Measurements from ENCODE around the gene LSAMP.

The LSAMP gene

DNA sequence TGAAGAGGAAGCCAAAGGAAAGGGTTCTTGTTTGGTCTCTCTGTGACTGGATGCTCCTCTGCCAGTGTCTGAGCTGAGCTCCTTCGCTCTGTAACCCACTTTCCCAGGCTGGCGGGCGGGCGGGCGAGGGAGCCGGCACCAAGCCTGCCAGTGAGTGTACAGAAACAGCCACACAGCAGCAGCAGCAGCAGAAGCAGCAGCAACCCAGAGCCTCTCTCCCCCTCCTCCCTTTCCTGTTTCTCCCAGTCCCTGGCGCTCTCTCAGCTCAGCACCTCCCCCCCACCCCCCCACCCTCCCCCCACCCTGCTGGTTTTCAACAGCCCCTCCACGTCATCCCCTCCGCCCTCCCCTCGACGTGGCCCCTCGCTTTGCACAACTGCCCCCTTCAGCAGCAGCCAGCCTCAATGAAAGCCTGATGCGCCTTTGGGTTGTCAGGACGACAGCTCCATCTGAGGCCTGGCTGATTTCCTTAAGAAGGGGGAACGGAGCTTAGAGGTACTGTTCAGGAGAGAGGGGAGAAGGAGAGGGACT, at the start of gene LSAMP:
Gene LSAMP, minus strand, starts transcription at position 177 of the 531 bp plus-strand sequence.
- ChIA-PET CTCF (no interaction called here), POLR2A (no interaction called here)
- no peak for DNase-seq (ENCODE audit: low read depth, low spot score)
- TF ChIP-seq, protein P1, sequence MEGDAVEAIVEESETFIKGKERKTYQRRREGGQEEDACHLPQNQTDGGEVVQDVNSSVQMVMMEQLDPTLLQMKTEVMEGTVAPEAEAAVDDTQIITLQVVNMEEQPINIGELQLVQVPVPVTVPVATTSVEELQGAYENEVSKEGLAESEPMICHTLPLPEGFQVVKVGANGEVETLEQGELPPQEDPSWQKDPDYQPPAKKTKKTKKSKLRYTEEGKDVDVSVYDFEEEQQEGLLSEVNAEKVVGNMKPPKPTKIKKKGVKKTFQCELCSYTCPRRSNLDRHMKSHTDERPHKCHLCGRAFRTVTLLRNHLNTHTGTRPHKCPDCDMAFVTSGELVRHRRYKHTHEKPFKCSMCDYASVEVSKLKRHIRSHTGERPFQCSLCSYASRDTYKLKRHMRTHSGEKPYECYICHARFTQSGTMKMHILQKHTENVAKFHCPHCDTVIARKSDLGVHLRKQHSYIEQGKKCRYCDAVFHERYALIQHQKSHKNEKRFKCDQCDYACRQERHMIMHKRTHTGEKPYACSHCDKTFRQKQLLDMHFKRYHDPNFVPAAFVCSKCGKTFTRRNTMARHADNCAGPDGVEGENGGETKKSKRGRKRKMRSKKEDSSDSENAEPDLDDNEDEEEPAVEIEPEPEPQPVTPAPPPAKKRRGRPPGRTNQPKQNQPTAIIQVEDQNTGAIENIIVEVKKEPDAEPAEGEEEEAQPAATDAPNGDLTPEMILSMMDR (IDR thresholded peaks at IDR 0.05; ENCODE audit: insufficient read depth, low read length, missing control alignments): no peak
- peak within 1 kb of the TSS; percentile 64 for H3K4me3 ChIP-seq (ENCODE audit: low read depth, low read length)

DNA sequence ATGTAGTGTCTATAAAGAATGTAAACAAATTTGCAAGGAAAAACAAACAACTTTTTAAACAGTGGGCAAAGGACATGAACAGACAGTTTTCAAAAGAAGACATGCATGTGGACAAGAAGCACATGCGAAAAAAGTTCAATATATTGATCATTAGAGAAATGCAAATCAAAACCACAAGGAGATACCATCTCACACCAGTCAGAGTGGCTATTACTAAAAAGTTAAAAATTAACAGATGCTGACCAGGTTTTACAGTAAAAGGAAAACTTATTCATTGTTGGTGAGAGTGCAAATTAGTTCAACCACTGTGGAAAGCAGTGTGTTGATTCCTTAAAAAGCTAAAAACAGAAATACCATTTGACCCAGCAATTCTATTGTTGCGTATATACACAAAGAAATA, 47.1 kb upstream of the LSAMP start:
- DNase-seq (ENCODE audit: low read depth, low spot score): no peak
- no peak overlapping the region for H3K4me3 ChIP-seq (ENCODE audit: low read depth, low read length)
- TF ChIP-seq, protein P1 (IDR thresholded peaks at IDR 0.05; ENCODE audit: insufficient read depth, low read length, missing control alignments): no peak
- ChIA-PET POLR2A (no interaction called here), CTCF (no interaction called here)

DNA sequence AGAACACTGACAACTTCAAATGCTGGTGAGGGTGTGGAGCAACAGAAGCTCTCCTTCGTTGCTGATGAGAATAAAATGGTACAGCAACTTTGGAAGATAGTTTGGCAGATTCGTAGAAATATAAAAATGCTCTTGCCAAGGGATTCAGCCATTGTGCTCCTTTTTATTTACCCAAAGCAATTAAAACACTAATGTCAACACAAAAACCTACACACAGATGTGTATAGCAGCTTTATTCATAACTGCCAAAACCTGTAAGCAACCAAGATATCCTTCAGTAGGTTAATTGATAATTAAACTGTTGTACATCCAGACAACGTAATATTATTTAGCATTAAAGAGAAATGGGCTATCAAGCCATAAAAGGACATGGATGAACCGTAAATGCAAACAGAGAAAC, 37.8 kb upstream of the LSAMP start:
- no peak overlapping the region for H3K4me3 ChIP-seq (ENCODE audit: low read depth, low read length)
- TF ChIP-seq, protein P1 (IDR thresholded peaks at IDR 0.05; ENCODE audit: insufficient read depth, low read length, missing control alignments): no peak
- ChIA-PET CTCF (no interaction called here), POLR2A (no interaction called here)
- DNase-seq (ENCODE audit: low read depth, low spot score): no peak

DNA sequence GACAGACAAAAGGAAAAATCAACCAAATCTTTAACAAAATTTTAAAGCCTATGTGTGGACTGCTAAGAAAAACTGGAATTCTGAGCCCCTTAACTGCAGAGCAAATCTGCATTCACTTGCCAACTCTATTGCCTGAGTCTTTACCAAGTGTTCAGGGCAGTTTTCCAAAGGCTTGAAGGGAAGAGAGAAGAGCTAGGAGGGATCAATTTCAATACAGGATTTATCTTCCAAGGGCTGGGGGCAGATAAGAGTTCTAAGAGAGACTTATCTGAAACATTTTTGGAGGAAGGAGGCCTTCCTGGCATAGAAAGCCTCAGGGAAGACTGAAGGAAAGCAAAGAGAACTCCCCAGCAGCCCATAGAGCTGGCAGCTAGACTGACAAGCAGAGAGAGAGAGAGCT, 31.4 kb upstream of the LSAMP start:
- ChIA-PET POLR2A (interaction anchor here (0.6 kb wide), 1 partner anchor 219 kb away, joined by 3 read pairs; no protein-coding TSS in a partner anchor), CTCF (no interaction called here)
- no peak for DNase-seq (ENCODE audit: low read depth, low spot score)
- H3K4me3 ChIP-seq (ENCODE audit: low read depth, low read length): no peak overlapping the region
- TF ChIP-seq, protein P1 (IDR thresholded peaks at IDR 0.05; ENCODE audit: insufficient read depth, low read length, missing control alignments): no peak

DNA sequence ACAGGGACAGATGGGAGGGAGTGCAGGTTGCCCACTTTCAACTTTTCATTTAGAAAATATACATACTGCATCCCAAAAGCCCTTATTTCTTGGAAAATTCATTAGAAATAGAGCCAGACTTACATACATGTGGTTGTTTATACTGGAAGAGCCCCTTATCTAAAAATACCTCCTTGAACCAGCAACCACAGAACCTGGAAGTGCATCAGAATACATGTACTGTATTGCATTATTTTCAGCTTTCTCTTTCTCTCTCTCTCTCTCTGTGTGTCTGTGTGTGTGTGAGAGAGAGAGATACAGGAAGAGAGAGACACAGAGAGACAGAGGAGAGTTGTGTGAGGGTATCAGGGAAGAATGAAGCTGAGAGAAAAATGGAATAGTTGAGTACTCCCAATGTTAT, 29.5 kb upstream of the LSAMP start:
- CTCF ChIA-PET: no interaction called here
- DNase-seq (ENCODE audit: low read depth, low spot score): no peak
- POLR2A ChIA-PET: no interaction called here
- no peak overlapping the region for H3K4me3 ChIP-seq (ENCODE audit: low read depth, low read length)
- TF ChIP-seq, protein P1 (IDR thresholded peaks at IDR 0.05; ENCODE audit: insufficient read depth, low read length, missing control alignments): no peak

DNA sequence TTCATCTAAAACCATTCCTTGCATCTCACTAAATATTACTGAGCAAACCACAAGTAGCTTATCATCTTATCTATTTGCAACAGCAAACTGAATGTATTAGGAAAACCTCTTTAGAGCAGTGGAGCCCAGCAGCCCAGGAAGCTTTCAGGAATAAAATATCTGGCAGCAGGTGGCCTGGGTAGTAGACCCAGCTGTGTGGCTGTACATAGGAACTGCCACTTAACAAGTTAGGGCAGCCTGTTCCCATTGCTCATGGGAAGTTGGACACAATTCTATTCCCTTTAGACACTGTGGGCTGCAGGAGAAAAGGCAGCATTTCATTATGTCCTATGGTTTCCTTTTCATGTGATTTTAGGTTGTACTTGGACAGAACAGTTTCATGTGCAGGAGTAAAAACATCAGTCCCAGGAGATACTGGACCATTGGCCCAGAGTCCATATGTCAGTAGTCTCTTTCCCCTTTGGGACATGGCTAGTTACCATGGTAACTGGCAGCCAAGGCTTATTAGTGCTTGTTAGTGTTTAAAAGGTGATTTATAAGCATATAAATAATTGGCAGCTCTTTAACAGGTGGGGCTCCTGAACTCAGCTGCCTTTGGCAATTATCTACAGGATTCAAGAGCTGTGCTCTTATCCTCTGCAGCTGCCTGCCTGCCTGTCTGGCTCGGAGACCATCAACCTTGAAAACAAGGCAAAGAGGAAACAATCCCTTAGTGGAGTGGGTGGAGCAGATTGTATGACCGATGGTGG, 28.9 kb upstream of the LSAMP start:
- DNase-seq (ENCODE audit: low read depth, low spot score): no peak
- no peak overlapping the region for H3K4me3 ChIP-seq (ENCODE audit: low read depth, low read length)
- TF ChIP-seq, protein P1 (IDR thresholded peaks at IDR 0.05; ENCODE audit: insufficient read depth, low read length, missing control alignments): no peak
- ChIA-PET CTCF (no interaction called here), POLR2A (no interaction called here)
